HG02678 (cell line): ENCODE data around the gene TOGARAM1.
"Not testable (repeated sequence)": the region's sequence is repeated elsewhere in the genome, so short reads cannot be mapped to it uniquely, and the experiment has no call there.

Source experiments
- ATAC-seq: cut with Tn5 transposase; IDR thresholded peaks from one replicate; pipeline ENCODE4 v1.9.1; 2021; ENCODE audit warnings: mild to moderate bottlenecking, moderate library complexity; ENCODE audit not compliant: unreplicated experiment

The TOGARAM1 gene

GRCh38 chr14:45039390-45039789 is 77.4 kb downstream of the TOGARAM1 start:
- no peak for ATAC-seq

- ATAC-seq, result no peak
Measured at GRCh38 chr14:45041641-45042040, 79.7 kb downstream of the TOGARAM1 start.

- ATAC-seq, result no peak
Measured at GRCh38 chr14:45044638-45045037, 82.6 kb downstream of the TOGARAM1 start.

- ATAC-seq, result no peak
Measured at GRCh38 chr14:45048385-45048784, 86.4 kb downstream of the TOGARAM1 start.

- ATAC-seq, result no peak
Measured at GRCh38 chr14:45051180-45051579, 89.2 kb downstream of the TOGARAM1 start.

GRCh38 chr14:45051896-45052295 is 89.9 kb downstream of the TOGARAM1 start:
- no peak for ATAC-seq

- ATAC-seq, result no peak
Measured at GRCh38 chr14:45057349-45057748, 95.4 kb downstream of the TOGARAM1 start.

- ATAC-seq, result no peak
Measured at GRCh38 chr14:45057881-45058364, 95.9 kb downstream of the TOGARAM1 start.

- no peak for ATAC-seq
Measured at GRCh38 chr14:45060551-45060950, 98.6 kb downstream of the TOGARAM1 start.

- no peak for ATAC-seq
Measured at GRCh38 chr14:45065540-45065939, 103.5 kb downstream of the TOGARAM1 start.

GRCh38 chr14:45065956-45066355 is 104.0 kb downstream of the TOGARAM1 start:
- ATAC-seq, result no peak

GRCh38 chr14:45066667-45067066 is 104.7 kb downstream of the TOGARAM1 start:
- no peak for ATAC-seq

GRCh38 chr14:45068396-45068795 is 106.4 kb downstream of the TOGARAM1 start:
- ATAC-seq, result no peak

GRCh38 chr14:45070215-45070614 is 108.2 kb downstream of the TOGARAM1 start:
- no peak for ATAC-seq

GRCh38 chr14:45072126-45072525 is 110.1 kb downstream of the TOGARAM1 start:
- ATAC-seq, result no peak

- ATAC-seq, result no peak
Measured at GRCh38 chr14:45073231-45073879, 111.4 kb downstream of the TOGARAM1 start.

- no peak for ATAC-seq
Measured at GRCh38 chr14:45078323-45078722, 116.3 kb downstream of the TOGARAM1 start.

GRCh38 chr14:45080416-45080968 is 118.5 kb downstream of the TOGARAM1 start:
- ATAC-seq, result not testable (repeated sequence)

GRCh38 chr14:45081096-45081495 is 119.1 kb downstream of the TOGARAM1 start:
- not testable (repeated sequence) for ATAC-seq

- ATAC-seq, result no peak
Measured at GRCh38 chr14:45082420-45082819, 120.4 kb downstream of the TOGARAM1 start.

- no peak for ATAC-seq
Measured at GRCh38 chr14:45083617-45083975, 121.6 kb downstream of the TOGARAM1 start.

- ATAC-seq, result peak; percentile 88
Measured at GRCh38 chr14:45083976-45084722, 122.2 kb downstream of the TOGARAM1 start, which contains the start of gene PRPF39. TSS of gene PRPF39 (plus strand) at chr14:45084116. CDS start at chr14:45095240, 11,124 bp downstream.
